Panc1 (cell line): ENCODE data around the gene KCNQ1.
A peak's percentile ranks its signal among the peaks of the same experiment; 100 is the strongest.

Source experiments
- CTCF ChIP-seq: fragments of 450-650 bp; IDR thresholded peaks from 2 replicates; pipeline ENCODE4 v1.5.1; 2017; ENCODE audit warnings: mild to moderate bottlenecking
- TCF7L2 ChIP-seq: IDR thresholded peaks from 2 replicates; pipeline ENCODE4 v1.6.1; 2011; ENCODE audit warnings: mild to moderate bottlenecking, low read depth, low read length, inconsistent platforms
- TF ChIP-seq, protein P1 (sequence below), 2 experiments: IDR thresholded peaks; 2 replicates each; pipeline ENCODE4 v1.6.1; 2011 to 2012; ENCODE audit warnings: low read depth in 2 of 2, control low read depth in 1 of 2, low read length in 1 of 2, mild to moderate bottlenecking in 1 of 2, moderate library complexity in 1 of 2; ENCODE audit not compliant: insufficient read depth in 1 of 2

DNA sequence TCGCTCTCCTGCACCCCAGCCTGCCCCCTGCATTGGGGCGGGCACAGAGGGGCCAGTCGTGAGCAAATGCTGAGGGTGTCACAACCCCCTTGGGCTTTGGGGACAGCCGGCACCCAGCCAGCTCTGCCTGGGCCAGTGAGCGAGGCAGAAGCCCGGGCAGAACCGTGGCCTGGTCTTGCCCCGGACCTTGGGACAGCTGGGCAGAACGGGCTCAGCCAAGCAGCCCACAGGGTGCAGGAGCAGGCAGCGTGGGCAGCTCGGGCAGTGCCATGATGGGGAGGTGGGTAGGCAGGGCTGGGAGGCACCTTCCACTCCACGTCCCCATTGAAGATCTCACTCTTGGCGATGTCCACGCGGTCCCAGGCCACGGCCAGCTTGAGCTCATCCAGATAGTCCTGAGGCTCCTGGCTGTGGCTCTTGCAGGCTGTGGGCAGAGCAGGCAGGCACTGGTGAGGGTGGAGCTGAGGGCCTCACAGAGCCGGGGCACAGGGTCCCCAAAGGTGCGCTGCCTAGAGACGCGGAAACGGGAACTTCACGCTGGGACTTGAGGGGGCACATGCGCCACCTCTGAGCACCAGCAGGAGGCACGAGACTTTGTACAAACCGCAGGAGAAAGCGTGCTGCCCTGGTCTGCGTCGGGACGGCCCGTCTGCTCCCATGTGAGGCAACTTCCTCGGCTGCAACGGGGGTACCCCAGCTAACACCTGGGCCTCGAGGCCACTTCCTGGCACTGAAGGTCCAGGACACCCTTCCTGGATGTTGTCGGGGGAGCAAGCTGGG lies 29.0 kb upstream of the KCNQ1 start:
- TF ChIP-seq CTCF, result no peak
- TF ChIP-seq, protein P1, sequence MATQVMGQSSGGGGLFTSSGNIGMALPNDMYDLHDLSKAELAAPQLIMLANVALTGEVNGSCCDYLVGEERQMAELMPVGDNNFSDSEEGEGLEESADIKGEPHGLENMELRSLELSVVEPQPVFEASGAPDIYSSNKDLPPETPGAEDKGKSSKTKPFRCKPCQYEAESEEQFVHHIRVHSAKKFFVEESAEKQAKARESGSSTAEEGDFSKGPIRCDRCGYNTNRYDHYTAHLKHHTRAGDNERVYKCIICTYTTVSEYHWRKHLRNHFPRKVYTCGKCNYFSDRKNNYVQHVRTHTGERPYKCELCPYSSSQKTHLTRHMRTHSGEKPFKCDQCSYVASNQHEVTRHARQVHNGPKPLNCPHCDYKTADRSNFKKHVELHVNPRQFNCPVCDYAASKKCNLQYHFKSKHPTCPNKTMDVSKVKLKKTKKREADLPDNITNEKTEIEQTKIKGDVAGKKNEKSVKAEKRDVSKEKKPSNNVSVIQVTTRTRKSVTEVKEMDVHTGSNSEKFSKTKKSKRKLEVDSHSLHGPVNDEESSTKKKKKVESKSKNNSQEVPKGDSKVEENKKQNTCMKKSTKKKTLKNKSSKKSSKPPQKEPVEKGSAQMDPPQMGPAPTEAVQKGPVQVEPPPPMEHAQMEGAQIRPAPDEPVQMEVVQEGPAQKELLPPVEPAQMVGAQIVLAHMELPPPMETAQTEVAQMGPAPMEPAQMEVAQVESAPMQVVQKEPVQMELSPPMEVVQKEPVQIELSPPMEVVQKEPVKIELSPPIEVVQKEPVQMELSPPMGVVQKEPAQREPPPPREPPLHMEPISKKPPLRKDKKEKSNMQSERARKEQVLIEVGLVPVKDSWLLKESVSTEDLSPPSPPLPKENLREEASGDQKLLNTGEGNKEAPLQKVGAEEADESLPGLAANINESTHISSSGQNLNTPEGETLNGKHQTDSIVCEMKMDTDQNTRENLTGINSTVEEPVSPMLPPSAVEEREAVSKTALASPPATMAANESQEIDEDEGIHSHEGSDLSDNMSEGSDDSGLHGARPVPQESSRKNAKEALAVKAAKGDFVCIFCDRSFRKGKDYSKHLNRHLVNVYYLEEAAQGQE (IDR thresholded peaks at IDR 0.05; ENCODE audit: insufficient read depth in 1 of 2, low read depth in 2 of 2, low read length in 1 of 2), result 0 out of 4 replicates have a peak, but pooled peaks of 1 of the 2 experiments have one; percentile 48
- TF ChIP-seq TCF7L2, result no peak
